GM21390 (cell line): ENCODE results near the gene TMEM236.

ENCODE experiments used
- ATAC-seq: cut with Tn5 transposase; IDR thresholded peaks from one replicate; pipeline ENCODE4 v1.9.1; 2021; ENCODE audit not compliant: unreplicated experiment

Gene TMEM236

DNA sequence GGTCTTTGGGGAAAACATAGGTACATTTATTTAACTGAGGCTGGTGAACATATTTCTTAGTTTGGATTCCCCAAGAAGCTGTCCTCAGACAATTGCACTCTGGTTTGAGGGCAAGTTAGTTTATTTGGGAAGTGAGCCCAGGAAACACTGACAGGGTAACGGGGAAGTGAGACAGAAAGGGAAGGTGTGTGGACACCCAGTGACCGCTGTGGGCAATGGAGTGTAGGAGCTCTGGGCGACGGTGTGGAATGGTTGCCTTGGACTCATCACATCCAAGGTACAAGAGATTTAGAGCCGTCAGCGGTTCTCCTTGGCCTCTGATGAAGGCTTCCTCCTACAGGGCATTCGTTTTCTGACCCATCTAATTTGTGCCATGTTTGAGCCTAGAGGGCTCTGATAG is 64.2 kb downstream of the TMEM236 start:
- ATAC-seq: no peak

DNA sequence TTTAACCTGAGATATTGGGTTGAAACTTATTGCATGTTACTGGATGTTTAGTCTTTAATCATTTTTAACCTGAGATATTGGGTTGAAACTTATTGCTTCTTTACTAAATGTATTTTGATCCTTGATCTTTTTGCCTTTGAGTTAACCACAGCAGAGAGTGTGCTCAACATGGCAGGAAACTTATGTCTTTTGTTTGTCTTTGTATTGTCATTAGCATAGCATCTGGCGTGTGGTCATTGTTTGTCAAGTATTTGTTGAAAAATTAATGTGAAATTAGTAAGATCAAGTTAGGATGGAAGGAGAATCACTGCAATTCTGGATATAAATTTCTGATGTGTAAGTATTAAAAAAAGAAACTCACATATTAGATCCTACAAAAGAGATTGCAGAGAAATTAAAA is 65.3 kb downstream of the TMEM236 start:
- no peak for ATAC-seq

GRCh38 chr10:17817790-17818189 is 65.8 kb downstream of the TMEM236 start:
- no peak for ATAC-seq

DNA sequence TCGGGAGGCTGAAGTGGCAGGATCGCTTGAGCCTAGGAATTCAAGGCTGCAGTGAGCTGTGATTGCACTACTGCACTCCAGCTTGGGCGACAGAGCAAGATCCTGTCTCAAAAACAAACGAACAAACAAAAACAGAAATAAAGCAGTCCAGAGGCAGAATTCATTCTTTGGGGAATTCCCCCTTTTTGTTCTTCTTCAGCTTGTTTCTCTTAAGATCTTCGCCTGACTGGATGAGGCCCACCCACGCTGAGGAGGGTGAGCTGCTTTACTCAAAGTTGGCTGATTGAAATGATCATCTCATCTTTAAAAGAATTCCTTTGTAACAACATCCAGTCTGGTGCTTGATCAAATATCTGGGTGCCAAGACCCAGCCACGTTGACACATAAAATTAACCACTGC is 67.8 kb downstream of the TMEM236 start:
- no peak for ATAC-seq

GRCh38 chr10:17820943-17821342 is 68.9 kb downstream of the TMEM236 start:
- ATAC-seq: no peak

DNA sequence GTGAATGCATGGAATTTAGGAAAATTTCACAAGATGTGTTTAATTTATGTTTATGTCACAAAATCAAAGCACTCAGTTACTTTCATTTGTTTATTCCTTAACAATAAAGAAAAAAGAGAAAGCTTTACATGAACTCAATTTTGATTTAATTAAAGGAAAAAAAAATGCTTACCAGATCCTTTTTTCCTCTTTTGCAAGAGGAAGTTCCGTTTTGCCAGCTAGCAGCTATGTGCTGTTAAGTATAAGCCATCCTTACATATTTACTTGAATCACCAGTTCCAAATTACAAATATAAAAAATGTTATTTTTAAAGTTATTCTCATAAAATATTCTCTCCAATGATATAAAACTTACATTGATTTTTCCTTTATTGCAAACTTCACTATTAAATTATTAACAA is 69.9 kb downstream of the TMEM236 start:
- no peak for ATAC-seq

DNA sequence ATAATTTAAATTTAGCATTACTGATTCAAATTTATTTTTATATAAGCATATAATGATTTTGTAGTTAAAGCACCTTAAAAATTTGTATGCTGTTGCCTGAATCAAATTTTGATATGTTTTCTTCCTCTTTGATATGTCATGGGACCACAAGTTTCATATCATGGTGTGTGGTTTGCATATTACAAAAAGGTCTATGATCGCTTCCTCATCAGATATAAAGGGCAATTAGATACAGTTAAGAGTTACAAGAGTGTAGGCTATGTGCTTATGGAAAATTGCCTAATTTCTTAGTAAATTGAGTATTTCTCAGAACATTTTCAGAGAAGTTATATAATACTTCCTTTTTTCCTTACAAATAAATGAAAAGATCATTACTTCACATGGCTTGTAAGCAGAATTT is 79.3 kb downstream of the TMEM236 start:
- no peak for ATAC-seq

DNA sequence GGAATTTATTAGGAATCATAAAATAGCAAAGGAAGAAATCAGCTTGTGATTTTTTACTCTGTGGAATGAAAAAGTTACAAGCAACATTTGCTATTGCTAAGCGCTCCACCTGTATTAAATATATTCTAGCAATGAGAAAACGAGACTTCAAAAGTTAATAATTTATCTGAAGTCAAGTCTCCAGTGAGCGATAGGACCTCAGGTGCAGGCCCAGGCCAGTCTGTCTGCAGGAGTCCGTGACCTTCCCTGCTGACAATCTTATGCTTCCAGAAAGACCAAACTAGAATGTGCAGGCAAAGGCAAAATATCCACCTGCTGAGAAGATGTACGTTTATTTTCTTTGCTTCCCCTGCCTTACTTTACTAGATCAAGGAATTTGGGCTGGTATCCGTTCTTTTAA is 79.9 kb downstream of the TMEM236 start:
- no peak for ATAC-seq

DNA sequence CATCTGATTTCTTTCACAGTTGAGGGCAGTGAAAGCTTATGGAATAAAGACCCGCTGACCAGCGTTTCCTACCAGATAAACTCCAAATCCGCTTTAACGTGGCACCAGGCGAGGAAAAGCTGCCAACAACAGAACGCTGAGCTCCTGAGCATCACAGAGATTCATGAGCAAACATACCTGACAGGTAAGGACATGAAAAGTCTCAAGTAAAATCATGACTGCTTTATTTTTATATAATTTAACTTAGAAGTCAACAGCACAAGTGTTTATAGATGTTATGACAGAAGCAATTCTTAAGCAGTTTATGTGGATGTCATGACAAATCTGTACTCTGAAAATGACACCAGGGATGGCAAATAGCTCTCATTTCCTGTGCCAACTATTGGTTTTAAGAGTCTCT is 81.7 kb downstream of the TMEM236 start:
- no peak for ATAC-seq

GRCh38 chr10:17835688-17836087 is 83.7 kb downstream of the TMEM236 start:
- ATAC-seq: no peak

- no peak for ATAC-seq
These were observed 84.9 kb downstream of the TMEM236 start for GRCh38 chr10:17836942-17837341.

- ATAC-seq: no peak
These were observed 86.2 kb downstream of the TMEM236 start for GRCh38 chr10:17838080-17838648.

- no peak for ATAC-seq
These were observed 89.0 kb downstream of the TMEM236 start for GRCh38 chr10:17841050-17841449.

- no peak for ATAC-seq
These were observed 90.6 kb downstream of the TMEM236 start for GRCh38 chr10:17842641-17843040.

GRCh38 chr10:17847585-17848296 is 95.7 kb downstream of the TMEM236 start:
- no peak for ATAC-seq

- no peak for ATAC-seq
These were observed 96.6 kb downstream of the TMEM236 start for GRCh38 chr10:17848646-17849045.
